Spleen (tissue), 11 donors: ENCODE results near the gene C2CD2. TPM values are rescaled to one million over a fixed set of nuclear protein-coding genes. Genes with fewer than 3 reads are reported as not detected.
A peak's percentile ranks its signal among the peaks of the same experiment; 100 is the strongest.

Experiments used
- DNase-seq: peaks from one replicate; pipeline ENCODE4 v3.0.0-alpha.2; 2020
- H3K27ac ChIP-seq, 8 donors: fragments of 200-600 bp; sonication (generic) in 7 of 8; 1 replicate in 4 of 8; 2 replicates in 4 of 8; pipeline versions ENCODE4 v1.5.0 to v1.8.0; 2016 to 2021; ENCODE audit warnings: inconsistent platforms in 4 of 8, mild to moderate bottlenecking in 4 of 8, moderate library complexity in 1 of 8
- H3K27me3 ChIP-seq, 7 donors: fragments of 200-600 bp; sonication (generic) in 6 of 7; replicated peaks in 1 of 7; 1 replicate in 4 of 7; 2 replicates in 3 of 7; pipeline versions ENCODE4 v1.5.0 to v1.8.0; 2016 to 2021; ENCODE audit warnings: inconsistent platforms in 3 of 7, mild to moderate bottlenecking in 1 of 7
- H3K36me3 ChIP-seq, 6 donors: fragments of 200-600 bp; sonication (generic) in 5 of 6; 1 replicate in 4 of 6; 2 replicates in 2 of 6; pipeline versions ENCODE4 v1.5.0 to v1.8.0; 2016 to 2021; ENCODE audit warnings: inconsistent platforms in 2 of 6
- H3K4me1 ChIP-seq, 6 donors: fragments of 200-600 bp; sonication (generic) in 5 of 6; 1 replicate in 3 of 6; 2 replicates in 3 of 6; pipeline versions ENCODE4 v1.5.0 to v1.8.0; 2016 to 2021; ENCODE audit warnings: inconsistent platforms in 3 of 6
- H3K4me3 ChIP-seq, 8 donors: fragments of 200-600 bp; sonication (generic) in 7 of 8; 1 replicate in 4 of 8; 2 replicates in 4 of 8; pipeline versions ENCODE4 v1.5.0 to v1.8.0; 2016 to 2021; ENCODE audit warnings: inconsistent platforms in 4 of 8, mild to moderate bottlenecking in 4 of 8, moderate library complexity in 2 of 8
- H3K9me3 ChIP-seq, 8 donors: fragments of 200-600 bp; sonication (generic) in 7 of 8; 1 replicate in 4 of 8; 2 replicates in 4 of 8; pipeline versions ENCODE4 v1.5.0 to v1.8.0; 2016 to 2021; ENCODE audit warnings: inconsistent platforms in 4 of 8
- POLR2A ChIP-seq, 3 donors: fragments of 450-650 bp; IDR thresholded peaks; one replicate each; pipeline ENCODE4 v1.5.1; 2017; ENCODE audit warnings: antibody characterized with exemption in 3 of 3, mild to moderate bottlenecking in 1 of 3
- POLR2AphosphoS5 ChIP-seq, 3 donors: sonication (generic); formaldehyde crosslinking; IDR thresholded peaks; one replicate each; pipeline ENCODE4 v1.5.1; 2017; ENCODE audit warnings: antibody characterized with exemption in 3 of 3
- WGBS, 5 donors: extraction: QIAGEN DNeasy Blood & Tissue Kit in 3 of 5; methylation state at CpG; one replicate each; pipeline versions ENCODE4 v1.1.5 to v1.1.7; 2013 to 2018; 5-methylcytosine and 5-hydroxymethylcytosine counted together
- intact Hi-C: fragments of 100-400 bp; cut with DNase I; formaldehyde crosslinking; loops from one replicate; pipeline ENCODE4 v1.15.0; 2023; ENCODE audit warnings: low total_unique reads
- polyA plus RNA-seq, 3 donors: library from polyadenylated mRNA; stranded (reverse); fragments of 200-250 nt; gene quantifications; one replicate each; pipeline ENCODE4 v1.2.1, GENCODE V29; 2013
- total RNA-seq, 7 donors: library from RNA; depleted of rRNA in 3 of 7; stranded (reverse); fragments of >200 nt in 3 of 7; fragmentation: NEBNext Ultra II Directional in 4 of 7; extraction: Animal tissue kit (Norgen Biotek cat#: 25700) in 4 of 7; gene quantifications; one replicate each; pipeline versions ENCODE4 v1.1.0 to v1.2.1, GENCODE V29; 2016 to 2021
- TF ChIP-seq, protein P1 (sequence below), 11 experiments: fragments of 200-600 bp in 7 of 11; fragments of 450-650 bp in 4 of 11; sonication (generic) in 4 of 11; IDR thresholded peaks in 8 of 11; conservative IDR thresholded peaks in 3 of 11; 1 replicate in 7 of 11; 2 replicates in 4 of 11; pipeline versions ENCODE4 v1.4.0 to v1.8.0; 2016 to 2021; ENCODE audit warnings: antibody characterized with exemption in 11 of 11, inconsistent platforms in 4 of 11, mild to moderate bottlenecking in 1 of 11
- donor health status: healthy with polysubstance abuse.
- donor health status: DM: no; HTN: no; CAD: no; lungs with moderate emphysema.
- donor health status: DM: no; HTN: no; CAD: no.
- donor health status: Bipolar disorder and iron deficiency.
- donor health status: healthy.
- donor health status: DM: no; HTN: no; CAD: no.
- donor health status: DM: yes; HTN: yes; CAD: no.

The C2CD2 gene
- total and polyA plus RNA-seq, 10 donors = 12.9 to 163 (median 98.9) TPM

DNA sequence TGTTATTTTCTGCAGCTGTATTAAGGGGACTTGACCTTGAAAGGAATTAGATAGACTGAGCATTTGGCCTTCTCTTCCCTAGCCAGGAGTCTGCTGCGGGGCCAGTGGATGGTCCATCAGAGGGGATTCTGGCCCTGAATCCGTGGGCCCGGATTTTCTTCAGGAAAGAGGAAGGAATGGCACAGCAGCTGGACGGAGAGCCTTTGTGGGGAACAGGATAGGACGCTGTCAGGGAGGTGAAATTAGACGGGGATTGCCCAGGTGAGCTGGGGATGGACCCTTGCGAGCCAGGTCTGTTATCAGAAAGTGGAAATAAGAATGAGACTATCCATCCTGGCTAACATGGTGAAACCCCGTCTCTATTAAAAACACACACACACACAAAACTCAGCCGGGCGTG is 1.7 kb upstream of the C2CD2 start:
- intact Hi-C loops = loop anchor here (10.0 kb wide), 1 partner anchor 49 kb away; no protein-coding TSS in a partner anchor
- no peak for TF ChIP-seq POLR2A (IDR thresholded peaks at IDR 0.05)
- no peak for TF ChIP-seq POLR2AphosphoS5 (IDR thresholded peaks at IDR 0.05)
- TF ChIP-seq, protein P1, sequence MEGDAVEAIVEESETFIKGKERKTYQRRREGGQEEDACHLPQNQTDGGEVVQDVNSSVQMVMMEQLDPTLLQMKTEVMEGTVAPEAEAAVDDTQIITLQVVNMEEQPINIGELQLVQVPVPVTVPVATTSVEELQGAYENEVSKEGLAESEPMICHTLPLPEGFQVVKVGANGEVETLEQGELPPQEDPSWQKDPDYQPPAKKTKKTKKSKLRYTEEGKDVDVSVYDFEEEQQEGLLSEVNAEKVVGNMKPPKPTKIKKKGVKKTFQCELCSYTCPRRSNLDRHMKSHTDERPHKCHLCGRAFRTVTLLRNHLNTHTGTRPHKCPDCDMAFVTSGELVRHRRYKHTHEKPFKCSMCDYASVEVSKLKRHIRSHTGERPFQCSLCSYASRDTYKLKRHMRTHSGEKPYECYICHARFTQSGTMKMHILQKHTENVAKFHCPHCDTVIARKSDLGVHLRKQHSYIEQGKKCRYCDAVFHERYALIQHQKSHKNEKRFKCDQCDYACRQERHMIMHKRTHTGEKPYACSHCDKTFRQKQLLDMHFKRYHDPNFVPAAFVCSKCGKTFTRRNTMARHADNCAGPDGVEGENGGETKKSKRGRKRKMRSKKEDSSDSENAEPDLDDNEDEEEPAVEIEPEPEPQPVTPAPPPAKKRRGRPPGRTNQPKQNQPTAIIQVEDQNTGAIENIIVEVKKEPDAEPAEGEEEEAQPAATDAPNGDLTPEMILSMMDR (IDR thresholded peaks at IDR 0.05 in 8 of 11, conservative IDR thresholded peaks at IDR 0.05 in 3 of 11) = no peak
- Histone ChIP-seq H3K9me3 (no peaks in the 10 kb centered on the region), H3K4me1 (peaks cover 15 to 83% (median 49%) of the 10 kb centered on the region in 6 donors), H3K27ac (peak overlapping the region in 4 of 8 donors; percentile 16 to 66 (median 44)), H3K36me3 (no peaks in the 10 kb centered on the region), H3K4me3 (no peak overlapping the region), H3K27me3 (peaks cover 0 to 28% (median 8%) of the 10 kb centered on the region in 7 donors)
- 74 to 86% (median 84%) methylated on average over 10 of the region's 10 CpGs for WGBS, 5 donors
- peak; percentile 54 for DNase-seq

DNA sequence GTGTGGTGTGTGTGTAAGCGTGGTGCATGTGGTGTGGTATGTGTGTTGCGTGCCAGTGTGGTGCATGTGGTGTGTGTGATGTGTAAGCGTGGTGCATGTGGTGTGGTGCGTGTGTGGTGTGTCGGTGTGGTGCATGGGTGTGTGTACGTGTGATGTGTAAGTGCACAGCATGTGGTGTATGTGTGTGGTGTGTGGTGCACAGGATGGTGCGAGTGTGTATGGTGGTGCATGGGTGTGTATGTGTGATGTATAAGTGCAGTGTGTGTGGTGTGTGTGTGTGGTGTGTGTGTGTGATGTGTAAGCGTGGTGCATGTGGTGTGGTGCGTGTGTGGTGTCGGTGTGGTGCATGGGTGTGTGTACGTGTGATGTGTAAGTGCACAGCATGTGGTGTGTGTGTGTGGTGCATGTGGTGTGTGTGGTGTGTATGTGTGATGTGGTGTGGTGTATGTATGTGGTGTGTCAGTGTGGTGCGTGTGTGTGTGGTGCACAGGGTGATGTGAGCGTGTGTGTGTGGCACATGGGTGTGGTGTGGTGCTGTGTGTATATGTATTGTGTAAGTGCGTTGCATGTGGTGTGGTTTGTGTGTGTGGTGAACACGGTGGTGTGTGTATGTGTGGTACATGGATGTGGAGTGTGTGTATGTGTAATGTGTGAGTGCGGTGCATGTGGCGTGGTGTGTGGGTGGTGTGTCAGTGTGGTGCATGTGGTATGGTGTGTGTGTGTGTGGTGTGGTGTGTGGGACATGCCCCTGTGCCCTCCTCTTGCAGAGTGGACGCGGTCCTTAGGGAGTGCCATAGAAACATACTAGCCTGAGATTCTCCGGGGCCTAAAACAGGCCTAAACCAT is 1.1 kb upstream of the C2CD2 start:
- Histone ChIP-seq H3K4me1 (peaks cover 16 to 88% (median 52%) of the 10 kb centered on the region in 6 donors), H3K36me3 (no peaks in the 10 kb centered on the region), H3K27me3 (peaks cover 0 to 28% (median 8%) of the 10 kb centered on the region in 7 donors), H3K9me3 (no peaks in the 10 kb centered on the region), H3K4me3 (peak overlapping the region in 3 of 8 donors; percentile 68 to 84 (median 77)), H3K27ac (peak overlapping the region in 4 of 8 donors; percentile 61 to 92 (median 76))
- peak; percentile 41 for DNase-seq
- intact Hi-C loops = loop anchor here (10.0 kb wide), 1 partner anchor 50 kb away; no protein-coding TSS in a partner anchor
- TF ChIP-seq POLR2AphosphoS5 (IDR thresholded peaks at IDR 0.05) (no peak), POLR2A (IDR thresholded peaks at IDR 0.05) (no peak)
- TF ChIP-seq, protein P1 (IDR thresholded peaks at IDR 0.05 in 8 of 11, conservative IDR thresholded peaks at IDR 0.05 in 3 of 11) = peak in 1 of 11 experiments; percentile 9
- 91 to 95% (median 92%) methylated on average over 20 of the region's 20 CpGs for WGBS, 5 donors

DNA sequence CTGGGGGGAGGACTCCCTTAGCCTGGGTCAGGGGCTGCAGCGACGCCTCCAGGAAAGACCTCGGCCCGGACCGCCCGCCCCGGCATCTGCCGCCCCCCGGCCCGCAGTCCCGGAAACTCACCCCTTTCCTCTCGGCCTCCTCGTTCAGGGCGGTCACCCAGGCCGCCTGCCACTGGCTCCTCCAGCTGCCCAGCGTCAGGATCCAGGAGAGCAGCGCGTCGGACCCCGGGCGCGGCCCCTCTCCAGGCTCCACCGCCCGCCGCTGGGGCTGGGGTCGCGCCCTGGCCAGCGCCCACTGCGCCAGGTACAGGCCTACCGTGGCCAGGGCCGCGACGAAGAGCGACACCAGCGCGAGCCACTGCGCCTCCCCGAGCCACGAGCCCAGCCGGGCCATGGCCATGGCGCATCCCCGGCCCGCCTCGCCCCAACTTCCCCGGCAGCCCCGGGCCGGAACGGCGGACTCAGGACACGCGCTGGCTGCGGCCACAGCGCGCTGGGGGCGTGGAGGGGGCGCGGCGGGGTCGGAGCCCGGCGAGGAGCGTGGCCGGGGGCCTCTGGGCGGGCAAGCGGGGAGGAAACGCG is 478 bp downstream of the C2CD2 start:
- H3K9me3 ChIP-seq = no peaks in the 10 kb centered on the region
- intact Hi-C loops = loop anchor here (10.0 kb wide), 1 partner anchor 51 kb away; no protein-coding TSS in a partner anchor
- H3K4me1 ChIP-seq = peaks cover 16 to 92% (median 54%) of the 10 kb centered on the region in 6 donors
- H3K36me3 ChIP-seq = no peaks in the 10 kb centered on the region
- H3K4me3 ChIP-seq = peak overlapping the region; percentile 54 to 84 (median 64)
- TF ChIP-seq POLR2A (IDR thresholded peaks at IDR 0.05) (no peak), POLR2AphosphoS5 (IDR thresholded peaks at IDR 0.05) (no peak)
- TF ChIP-seq, protein P1 (IDR thresholded peaks at IDR 0.05 in 8 of 11, conservative IDR thresholded peaks at IDR 0.05 in 3 of 11) = no peak
- peak overlapping the region; percentile 66 to 94 (median 88) for H3K27ac ChIP-seq
- H3K27me3 ChIP-seq = peaks cover 0 to 26% (median 8%) of the 10 kb centered on the region in 7 donors
- peak; percentile 77 for DNase-seq
- WGBS, 5 donors = 0 to 2% (median 1%) methylated on average over 27 to 67 of the region's 67 CpGs
